CD4-positive, alpha-beta T cell treated with Interleukin-6 at 100 ng/mL for 8 hours (primary cell): ENCODE data around the gene SLC16A9.
"Not testable (repeated sequence)": the region's sequence is repeated elsewhere in the genome, so short reads cannot be mapped to it uniquely, and the experiment has no call there.

Source experiments
- DNase-seq: peaks from one replicate; pipeline ENCODE4 v3.0.0-alpha.2; 2020; ENCODE audit warnings: mixed read lengths, low spot score

The SLC16A9 gene

GRCh38 chr10:59709395-59710125, at the start of gene SLC16A9:
Gene SLC16A9 (minus strand): TSS chr10:59709850. CDS start chr10:59684291, 25,559 bp downstream.
- no peak for DNase-seq

GRCh38 chr10:59757966-59758365, 48.3 kb upstream of the SLC16A9 start:
- no peak for DNase-seq

- no peak for DNase-seq
Observed at GRCh38 chr10:59754951-59755350, 45.3 kb upstream of the SLC16A9 start.

GRCh38 chr10:59753267-59753666, 43.6 kb upstream of the SLC16A9 start, which contains the start of gene MRLN:
Gene MRLN (minus strand): TSS chr10:59753455.
- DNase-seq = no peak

- no peak for DNase-seq
Observed at GRCh38 chr10:59752278-59752940, 42.8 kb upstream of the SLC16A9 start.

GRCh38 chr10:59750155-59750945, 40.7 kb upstream of the SLC16A9 start:
- no peak for DNase-seq

- DNase-seq = no peak
Observed at GRCh38 chr10:59748834-59749233, 39.2 kb upstream of the SLC16A9 start.

- no peak for DNase-seq
Observed at GRCh38 chr10:59745163-59745650, 35.6 kb upstream of the SLC16A9 start.

- DNase-seq = not testable (repeated sequence)
Observed at GRCh38 chr10:59744762-59745161, 35.1 kb upstream of the SLC16A9 start.

GRCh38 chr10:59744156-59744555, 34.5 kb upstream of the SLC16A9 start:
- not testable (repeated sequence) for DNase-seq

GRCh38 chr10:59741583-59741982, 31.9 kb upstream of the SLC16A9 start:
- no peak for DNase-seq

GRCh38 chr10:59741048-59741447, 31.4 kb upstream of the SLC16A9 start:
- no peak for DNase-seq

- no peak for DNase-seq
Observed at GRCh38 chr10:59736749-59737148, 27.1 kb upstream of the SLC16A9 start.

- DNase-seq = no peak
Observed at GRCh38 chr10:59735296-59735695, 25.6 kb upstream of the SLC16A9 start.

- no peak for DNase-seq
Observed at GRCh38 chr10:59734014-59734462, 24.4 kb upstream of the SLC16A9 start.

- DNase-seq = not testable (repeated sequence)
Observed at GRCh38 chr10:59733321-59734013, 23.8 kb upstream of the SLC16A9 start.

- DNase-seq = not testable (repeated sequence)
Observed at GRCh38 chr10:59732849-59733248, 23.2 kb upstream of the SLC16A9 start.

- not testable (repeated sequence) for DNase-seq
Observed at GRCh38 chr10:59729167-59729566, 19.5 kb upstream of the SLC16A9 start.

- no peak for DNase-seq
Observed at GRCh38 chr10:59724098-59724938, 14.7 kb upstream of the SLC16A9 start.

GRCh38 chr10:59720377-59720776, 10.7 kb upstream of the SLC16A9 start:
- DNase-seq = no peak

GRCh38 chr10:59719374-59719773, 9.7 kb upstream of the SLC16A9 start:
- DNase-seq = no peak
